UCSD-AML1 (cell line): ENCODE results near the gene ACADSB.

ENCODE experiments used
- DNase-seq: peaks from one replicate; lab custom pipeline; 2025; ENCODE audit not compliant: unreplicated experiment; lab: John Stamatoyannopoulos, UW

ACADSB gene

DNA sequence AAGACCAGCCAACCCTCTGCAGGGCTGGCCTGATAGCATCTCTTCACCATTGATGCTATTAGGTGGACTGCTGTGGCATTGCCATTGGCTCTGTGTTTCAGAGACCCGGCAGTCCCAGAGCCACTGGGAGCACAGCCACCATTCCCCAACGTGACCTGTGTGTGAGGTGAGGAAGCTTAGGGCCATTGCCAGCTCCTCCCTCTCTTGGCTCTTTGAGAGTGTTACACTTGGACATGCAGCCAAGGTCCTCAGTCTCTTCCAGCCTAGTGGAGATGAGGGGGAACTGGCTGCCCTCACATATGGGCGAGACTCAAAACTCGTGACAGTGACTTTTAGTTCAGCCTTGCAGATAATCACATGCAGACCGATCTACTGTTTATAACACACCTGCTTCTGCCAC lies 87.6 kb downstream of the ACADSB start:
- no peak for DNase-seq

DNA sequence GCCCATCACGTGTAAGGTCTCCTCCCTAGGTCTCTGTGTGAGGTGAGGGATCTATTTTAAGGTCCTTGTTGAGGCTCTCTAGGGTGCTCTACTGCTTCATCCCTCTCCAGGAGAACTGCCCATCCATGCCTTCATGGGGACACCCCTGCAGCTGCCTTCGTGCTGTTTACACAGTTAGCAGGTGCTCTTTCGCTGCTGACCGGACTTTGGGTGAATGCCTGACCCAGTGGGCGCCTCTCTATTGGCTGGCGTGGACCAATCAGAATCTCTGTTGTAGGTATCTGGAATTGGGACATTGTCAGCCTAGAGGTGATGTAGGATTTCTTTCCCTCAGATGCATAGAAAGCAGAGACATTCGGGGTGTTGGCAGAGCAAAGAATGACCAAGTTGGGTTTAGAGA lies 88.2 kb downstream of the ACADSB start:
- DNase-seq: no peak

DNA sequence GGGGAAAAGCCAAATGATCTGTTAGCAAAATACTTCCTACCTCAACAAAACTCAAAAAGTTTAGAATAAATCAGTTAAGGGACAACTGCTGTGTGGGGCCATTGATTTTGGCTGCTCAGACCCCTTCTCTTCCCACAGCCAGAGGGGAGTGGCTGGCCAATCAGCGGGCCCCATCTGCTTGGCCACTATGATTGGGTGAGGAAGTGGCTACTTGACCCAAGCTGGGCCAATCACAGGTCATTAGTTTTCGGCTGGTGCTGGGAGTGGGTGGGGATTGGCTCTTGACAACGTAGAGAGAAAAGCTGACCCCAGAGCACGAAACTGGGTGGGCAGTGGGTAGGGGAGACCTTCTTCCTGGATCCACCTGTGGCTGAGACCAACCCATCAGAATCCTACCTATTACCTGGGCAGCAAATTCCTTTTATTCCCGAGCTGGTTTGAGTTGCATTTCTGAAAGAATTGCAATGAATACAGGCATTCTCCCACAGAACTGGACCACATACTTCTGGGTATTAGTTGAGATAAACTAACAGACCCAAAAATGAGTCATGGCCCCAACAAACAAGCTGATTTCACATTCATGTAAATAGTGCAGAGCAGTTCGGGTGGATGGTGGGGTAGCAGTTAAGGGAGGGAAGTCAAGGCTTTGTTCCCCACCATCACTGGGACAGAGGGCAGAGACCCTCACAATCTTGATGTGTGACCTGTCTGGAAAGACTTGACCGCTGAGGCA lies 91.4 kb downstream of the ACADSB start:
- DNase-seq: no peak

DNA sequence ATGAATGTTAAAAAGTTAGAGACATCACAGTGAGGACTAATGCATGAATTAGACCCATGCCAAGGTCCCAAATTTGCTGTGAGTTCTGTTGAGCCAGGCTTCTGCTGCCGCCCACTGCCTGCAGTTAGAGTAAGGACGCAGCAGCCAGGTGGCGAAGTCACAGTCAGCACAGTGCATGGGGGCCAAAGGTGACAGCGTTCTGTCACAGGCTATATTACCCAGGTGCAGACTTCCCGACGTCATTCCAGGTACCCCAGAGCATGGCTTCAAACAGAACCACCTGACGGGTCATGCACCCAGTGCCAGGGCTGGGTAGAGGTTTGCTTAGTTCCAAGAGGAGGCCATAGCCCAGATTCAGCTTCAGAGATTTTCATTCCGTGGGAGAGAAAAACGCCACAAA lies 93.1 kb downstream of the ACADSB start:
- DNase-seq: no peak

DNA sequence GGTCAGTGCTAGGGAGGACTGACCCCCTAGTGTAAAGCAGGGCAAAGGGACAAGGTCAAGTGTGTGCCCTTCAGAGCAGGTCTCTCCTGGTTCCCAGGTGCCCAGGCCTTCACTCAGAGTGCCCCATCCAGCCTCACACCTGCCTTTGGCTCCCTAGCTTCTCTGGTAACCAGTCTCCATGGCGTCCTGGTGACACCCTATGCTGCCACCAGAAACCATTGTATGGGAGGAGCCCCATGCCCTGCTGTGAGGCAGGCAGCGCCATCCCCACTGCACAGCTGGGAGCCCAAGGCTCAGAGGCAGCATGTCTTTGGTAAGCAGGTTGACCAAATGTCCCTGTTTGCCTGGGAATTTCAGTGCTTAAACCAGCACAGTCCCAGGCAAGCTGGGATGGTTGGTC lies 93.9 kb downstream of the ACADSB start:
- DNase-seq: no peak

DNA sequence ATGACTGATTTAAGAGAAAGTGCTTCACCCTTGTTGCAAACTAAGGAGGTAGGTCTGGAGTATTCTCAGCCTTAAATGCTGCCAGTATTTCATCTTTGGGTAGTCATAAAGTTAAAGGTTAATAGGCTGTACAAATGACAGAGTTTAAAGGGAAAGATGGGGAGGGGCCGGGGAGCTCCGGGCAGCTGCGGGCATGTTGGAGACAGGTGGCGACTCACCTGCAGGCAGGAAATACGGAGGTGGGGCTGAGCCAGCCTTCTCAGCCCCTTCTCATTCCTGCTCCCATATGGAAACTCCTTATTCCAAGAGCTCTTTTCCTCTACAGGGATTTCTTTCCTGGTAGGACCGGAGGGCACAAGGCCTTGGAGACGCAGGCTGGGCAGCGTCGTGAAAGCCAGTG lies 95.1 kb downstream of the ACADSB start:
- no peak for DNase-seq
